ENCODE results near the gene NKAIN2. TPM values are rescaled to one million over a fixed set of nuclear protein-coding genes. Genes with fewer than 3 reads are reported as not detected.
"Not testable (repeated sequence)": the region's sequence is repeated elsewhere in the genome, so short reads cannot be mapped to it uniquely, and the experiment has no call there.

Gene NKAIN2
- polyA plus RNA-seq, 10 donors, result 5.3 to 9.9 (median 7.2) TPM

GRCh38 chr6:124676033-124676432, 872.4 kb downstream of the NKAIN2 start:
- DNase-seq, result peak in 1 of 3 donors; percentile 53

GRCh38 chr6:124677874-124678273, 874.2 kb downstream of the NKAIN2 start:
- no peak for DNase-seq

- peak in 1 of 3 donors; percentile 26 for DNase-seq
Observed at GRCh38 chr6:124679387-124679786, 875.7 kb downstream of the NKAIN2 start.

GRCh38 chr6:124682751-124683150, 879.1 kb downstream of the NKAIN2 start:
- DNase-seq, result no peak

- peak in 1 of 3 donors; percentile 15 for DNase-seq
Observed at GRCh38 chr6:124683507-124683906, 879.8 kb downstream of the NKAIN2 start.

GRCh38 chr6:124684621-124685020, 881.0 kb downstream of the NKAIN2 start:
- DNase-seq, result no peak

- no peak for DNase-seq
Observed at GRCh38 chr6:124688369-124688768, 884.7 kb downstream of the NKAIN2 start.

GRCh38 chr6:124694139-124694705, 890.6 kb downstream of the NKAIN2 start:
- DNase-seq, result no peak

GRCh38 chr6:124699038-124699437, 895.4 kb downstream of the NKAIN2 start:
- DNase-seq, result no peak

- no peak for DNase-seq
Observed at GRCh38 chr6:124703541-124703940, 899.9 kb downstream of the NKAIN2 start.

- not testable (repeated sequence) for DNase-seq
Observed at GRCh38 chr6:124712532-124712931, 908.9 kb downstream of the NKAIN2 start.

GRCh38 chr6:124714728-124715127, 911.1 kb downstream of the NKAIN2 start:
- no peak for DNase-seq

- no peak for DNase-seq
Observed at GRCh38 chr6:124719913-124720312, 916.2 kb downstream of the NKAIN2 start.

- peak in 2 of 3 donors; percentile 30 to 53 for DNase-seq
Observed at GRCh38 chr6:124721331-124721730, 917.7 kb downstream of the NKAIN2 start.

GRCh38 chr6:124722141-124722878, 918.6 kb downstream of the NKAIN2 start:
- DNase-seq, result peak in 2 of 3 donors; percentile 40 to 70

GRCh38 chr6:124723671-124724070, 920.0 kb downstream of the NKAIN2 start:
- peak in 1 of 3 donors; percentile 43 for DNase-seq

GRCh38 chr6:124737804-124738203, 934.1 kb downstream of the NKAIN2 start:
- not testable (repeated sequence) for DNase-seq

- DNase-seq, result peak in 1 of 3 donors; percentile 28
Observed at GRCh38 chr6:124738482-124738881, 934.8 kb downstream of the NKAIN2 start.

- no peak for DNase-seq
Observed at GRCh38 chr6:124741341-124741740, 937.7 kb downstream of the NKAIN2 start.

GRCh38 chr6:124742971-124743370, 939.3 kb downstream of the NKAIN2 start:
- DNase-seq, result no peak

GRCh38 chr6:124743420-124743819, 939.8 kb downstream of the NKAIN2 start:
- DNase-seq, result no peak

- DNase-seq, result no peak
Observed at GRCh38 chr6:124747349-124747748, 943.7 kb downstream of the NKAIN2 start.

GRCh38 chr6:124748778-124749177, 945.1 kb downstream of the NKAIN2 start:
- no peak for DNase-seq

All from muscle of back (tissue), 11 donors.